Nephron progenitor cell (in vitro differentiated cells): ENCODE measurements around the gene RASSF8.

ENCODE experiments used
- DNase-seq: peaks from one replicate; pipeline ENCODE4 v3.0.0; 2021
- H3K27ac Mint-ChIP-seq: 2 replicates; pipeline ENCODE4 v1.8.0; 2021; ENCODE audit warnings: mild to moderate bottlenecking, moderate library complexity, mixed read lengths
- H3K27me3 Mint-ChIP-seq: 2 replicates; pipeline ENCODE4 v1.8.0; 2021; ENCODE audit warnings: mild to moderate bottlenecking, low read depth, mixed read lengths; ENCODE audit not compliant: poor library complexity
- H3K36me3 Mint-ChIP-seq: 2 replicates; pipeline ENCODE4 v1.8.0; 2021; ENCODE audit warnings: low read depth, mixed read lengths
- H3K4me1 Mint-ChIP-seq: 2 replicates; pipeline ENCODE4 v1.8.0; 2021; ENCODE audit warnings: mixed read lengths
- H3K4me3 Mint-ChIP-seq: 2 replicates; pipeline ENCODE4 v1.8.0; 2021; ENCODE audit warnings: mild to moderate bottlenecking, moderate library complexity, mixed read lengths
- H3K9me3 Mint-ChIP-seq: 2 replicates; pipeline ENCODE4 v1.8.0; 2021; ENCODE audit warnings: mild to moderate bottlenecking, moderate library complexity, mixed read lengths
- TF ChIP-seq, protein P1 (sequence below): fragments of 200-600 bp; sonication (generic); IDR thresholded peaks from 2 replicates; pipeline ENCODE4 v1.5.0; 2021; ENCODE audit warnings: antibody characterized with exemption

Gene RASSF8

DNA sequence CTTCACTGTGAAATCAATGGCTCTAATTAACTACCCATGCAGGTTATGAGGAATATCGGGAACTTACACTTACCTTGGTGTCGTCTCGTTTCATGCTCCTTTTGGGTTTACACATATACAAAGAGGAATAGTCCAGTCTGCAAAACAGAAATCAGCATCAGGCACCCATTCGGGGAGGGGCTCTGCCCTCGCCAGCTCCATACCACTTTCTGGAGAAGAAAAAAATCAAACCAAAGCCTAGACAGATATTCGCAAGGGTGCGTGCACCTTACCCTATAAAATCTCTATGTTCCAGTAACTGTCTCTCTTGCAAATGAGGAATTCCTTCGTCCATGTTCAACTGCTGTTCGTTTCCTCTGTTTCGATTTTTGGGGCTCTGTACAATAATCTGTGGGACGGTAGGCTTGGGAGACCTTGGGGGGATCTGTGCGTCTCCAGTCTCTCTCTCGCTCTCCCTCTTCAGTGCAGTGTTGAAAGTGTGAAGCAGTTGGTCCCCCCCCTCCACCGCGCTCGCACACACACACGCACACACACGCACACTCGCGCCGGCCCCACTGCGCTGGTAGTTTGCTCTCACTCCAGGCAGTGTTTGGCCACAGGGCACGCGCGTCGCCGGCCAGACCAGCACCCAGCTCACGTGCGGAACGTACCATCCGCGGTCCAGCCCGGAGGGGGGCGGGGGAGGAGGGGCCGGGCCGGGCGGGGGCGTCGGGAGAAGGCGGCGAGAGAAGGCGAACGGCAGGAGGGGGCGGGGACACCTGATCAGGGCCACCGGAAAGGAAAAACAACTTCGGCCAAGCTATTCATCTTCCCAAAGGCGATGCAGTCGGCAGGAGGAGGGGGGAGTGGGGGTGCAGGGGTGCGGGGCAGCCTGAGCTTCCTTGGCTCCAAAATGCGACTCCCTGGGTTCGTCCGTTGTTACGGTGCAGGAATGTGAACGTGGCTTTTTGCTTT, 166.2 kb downstream of the RASSF8 start, which contains the start of gene BHLHE41:
Gene BHLHE41 (minus strand): TSS at position 592 of the 954 bp plus-strand sequence. CDS start 258 bp downstream, at position 334.
- H3K4me1 Mint-ChIP-seq, result peaks cover 47% of the 10 kb centered on the region
- TF ChIP-seq, protein P1, sequence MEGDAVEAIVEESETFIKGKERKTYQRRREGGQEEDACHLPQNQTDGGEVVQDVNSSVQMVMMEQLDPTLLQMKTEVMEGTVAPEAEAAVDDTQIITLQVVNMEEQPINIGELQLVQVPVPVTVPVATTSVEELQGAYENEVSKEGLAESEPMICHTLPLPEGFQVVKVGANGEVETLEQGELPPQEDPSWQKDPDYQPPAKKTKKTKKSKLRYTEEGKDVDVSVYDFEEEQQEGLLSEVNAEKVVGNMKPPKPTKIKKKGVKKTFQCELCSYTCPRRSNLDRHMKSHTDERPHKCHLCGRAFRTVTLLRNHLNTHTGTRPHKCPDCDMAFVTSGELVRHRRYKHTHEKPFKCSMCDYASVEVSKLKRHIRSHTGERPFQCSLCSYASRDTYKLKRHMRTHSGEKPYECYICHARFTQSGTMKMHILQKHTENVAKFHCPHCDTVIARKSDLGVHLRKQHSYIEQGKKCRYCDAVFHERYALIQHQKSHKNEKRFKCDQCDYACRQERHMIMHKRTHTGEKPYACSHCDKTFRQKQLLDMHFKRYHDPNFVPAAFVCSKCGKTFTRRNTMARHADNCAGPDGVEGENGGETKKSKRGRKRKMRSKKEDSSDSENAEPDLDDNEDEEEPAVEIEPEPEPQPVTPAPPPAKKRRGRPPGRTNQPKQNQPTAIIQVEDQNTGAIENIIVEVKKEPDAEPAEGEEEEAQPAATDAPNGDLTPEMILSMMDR, result no peak
- H3K9me3 Mint-ChIP-seq, result no peaks in the 10 kb centered on the region
- DNase-seq, result peak; percentile 76
- peak within 1 kb of the TSS; percentile 82 for H3K27ac Mint-ChIP-seq
- H3K27me3 Mint-ChIP-seq, result peaks cover 91% of the 10 kb centered on the region
- H3K36me3 Mint-ChIP-seq, result no peaks in the 10 kb centered on the region
- H3K4me3 Mint-ChIP-seq, result peak within 1 kb of the TSS; percentile 90

GRCh38 chr12:26125400-26126339, 167.2 kb downstream of the RASSF8 start:
- no peaks in the 10 kb centered on the region for H3K9me3 Mint-ChIP-seq
- peaks cover 47% of the 10 kb centered on the region for H3K4me1 Mint-ChIP-seq

DNA sequence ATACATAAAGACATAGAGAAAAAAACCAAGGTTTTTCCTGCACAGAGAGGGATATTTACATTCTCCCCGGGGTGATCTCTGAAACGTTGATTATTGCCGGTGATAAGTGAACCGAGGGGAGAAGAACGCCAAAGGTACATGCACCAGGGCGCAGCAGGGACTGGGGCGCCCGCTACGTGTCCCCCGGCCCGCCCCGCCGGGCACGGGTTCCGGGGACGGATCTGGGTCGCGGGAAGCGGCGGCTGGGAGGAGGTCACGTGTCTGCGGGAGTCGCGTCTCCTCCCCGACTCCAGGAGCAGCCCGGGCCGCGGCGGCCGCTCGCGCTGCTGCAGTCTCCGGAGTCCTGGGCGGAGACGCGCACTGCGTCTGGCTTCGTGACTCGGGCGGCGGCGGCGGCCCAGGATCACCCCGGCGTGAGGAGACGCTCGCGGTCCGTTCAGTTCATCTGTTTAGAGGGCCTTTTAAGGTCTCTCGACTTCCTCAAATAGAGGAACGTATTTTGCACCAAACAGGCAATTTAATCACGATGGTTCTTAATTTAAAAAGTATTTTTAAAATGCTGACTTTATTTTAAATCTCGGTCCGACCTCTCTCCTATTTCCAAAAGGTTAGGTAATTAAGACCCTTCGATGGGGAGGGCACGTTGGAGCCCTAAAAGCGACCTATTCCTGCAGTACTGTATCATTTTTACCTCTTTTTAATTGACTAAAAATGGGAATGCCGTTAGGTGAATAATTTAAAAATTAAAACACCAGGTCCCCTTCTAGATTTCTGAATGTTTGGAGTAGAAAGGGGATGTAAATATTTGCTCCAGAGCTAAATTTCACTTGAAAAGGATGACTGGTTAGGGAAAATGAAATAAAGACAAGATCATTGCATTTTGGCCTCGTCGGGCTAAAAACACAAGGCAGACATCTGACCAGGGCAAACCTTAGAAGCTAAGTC, 168.1 kb downstream of the RASSF8 start:
- peak overlapping the region; percentile 90 for H3K4me3 Mint-ChIP-seq
- H3K27me3 Mint-ChIP-seq, result peaks cover 94% of the 10 kb centered on the region
- TF ChIP-seq, protein P1, result no peak
- H3K27ac Mint-ChIP-seq, result no peak overlapping the region
- H3K36me3 Mint-ChIP-seq, result no peaks in the 10 kb centered on the region
- DNase-seq, result peak; percentile 84
- peaks cover 44% of the 10 kb centered on the region for H3K4me1 Mint-ChIP-seq
- H3K9me3 Mint-ChIP-seq, result no peaks in the 10 kb centered on the region

More at GRCh38 chr12:26125400-26126339, 167.2 kb downstream of the RASSF8 start:
- TF ChIP-seq, protein P1, result no peak
- Mint-ChIP-seq H3K4me3 (peak overlapping the region; percentile 90), H3K27me3 (peaks cover 94% of the 10 kb centered on the region), H3K36me3 (no peaks in the 10 kb centered on the region), H3K27ac (peak overlapping the region; percentile 82)
- peak; percentile 73 for DNase-seq

DNA sequence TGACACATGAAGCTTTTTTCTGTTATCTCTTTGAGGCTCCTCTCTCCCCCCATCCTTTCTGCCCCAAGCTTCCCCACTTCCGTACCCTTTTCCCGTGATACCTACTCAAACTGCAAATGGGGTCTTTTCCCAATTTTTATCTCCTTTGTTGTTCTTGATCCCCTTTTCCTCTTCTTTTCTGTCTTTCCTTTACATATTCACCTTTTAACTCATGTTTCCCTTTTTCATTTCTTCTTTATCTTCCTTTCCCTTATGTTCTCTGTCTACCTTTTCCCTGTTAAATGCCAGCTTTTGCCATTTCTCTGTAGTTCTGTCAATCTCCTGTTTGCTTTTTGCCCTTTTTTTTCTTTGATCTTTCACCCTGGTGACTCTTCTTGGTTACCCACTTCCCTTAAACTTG, 168.9 kb downstream of the RASSF8 start:
- Mint-ChIP-seq H3K4me3 (peak overlapping the region; percentile 73), H3K36me3 (no peaks in the 10 kb centered on the region), H3K27me3 (peaks cover 92% of the 10 kb centered on the region), H3K4me1 (peaks cover 40% of the 10 kb centered on the region), H3K9me3 (no peaks in the 10 kb centered on the region), H3K27ac (no peak overlapping the region)
- no peak for DNase-seq
- TF ChIP-seq, protein P1, result no peak

- TF ChIP-seq, protein P1, result no peak
- DNase-seq, result no peak
- no peaks in the 10 kb centered on the region for H3K9me3 Mint-ChIP-seq
- H3K36me3 Mint-ChIP-seq, result no peaks in the 10 kb centered on the region
- peaks cover 35% of the 10 kb centered on the region for H3K4me1 Mint-ChIP-seq
- no peak overlapping the region for H3K27ac Mint-ChIP-seq
- H3K4me3 Mint-ChIP-seq, result no peak overlapping the region
- H3K27me3 Mint-ChIP-seq, result peaks cover 90% of the 10 kb centered on the region
Measured at GRCh38 chr12:26128168-26128567, 169.7 kb downstream of the RASSF8 start.
